CD4-positive, alpha-beta T cell treated with Interleukin-10 for 1 hour (primary cell): ENCODE results near the gene NCOA3.

Experiments used
- DNase-seq: peaks from one replicate; pipeline ENCODE4 v3.0.0-alpha.2; 2020

NCOA3 gene

GRCh38 chr20:47687095-47687987 lies 185.7 kb downstream of the NCOA3 start:
- no peak for DNase-seq

DNA sequence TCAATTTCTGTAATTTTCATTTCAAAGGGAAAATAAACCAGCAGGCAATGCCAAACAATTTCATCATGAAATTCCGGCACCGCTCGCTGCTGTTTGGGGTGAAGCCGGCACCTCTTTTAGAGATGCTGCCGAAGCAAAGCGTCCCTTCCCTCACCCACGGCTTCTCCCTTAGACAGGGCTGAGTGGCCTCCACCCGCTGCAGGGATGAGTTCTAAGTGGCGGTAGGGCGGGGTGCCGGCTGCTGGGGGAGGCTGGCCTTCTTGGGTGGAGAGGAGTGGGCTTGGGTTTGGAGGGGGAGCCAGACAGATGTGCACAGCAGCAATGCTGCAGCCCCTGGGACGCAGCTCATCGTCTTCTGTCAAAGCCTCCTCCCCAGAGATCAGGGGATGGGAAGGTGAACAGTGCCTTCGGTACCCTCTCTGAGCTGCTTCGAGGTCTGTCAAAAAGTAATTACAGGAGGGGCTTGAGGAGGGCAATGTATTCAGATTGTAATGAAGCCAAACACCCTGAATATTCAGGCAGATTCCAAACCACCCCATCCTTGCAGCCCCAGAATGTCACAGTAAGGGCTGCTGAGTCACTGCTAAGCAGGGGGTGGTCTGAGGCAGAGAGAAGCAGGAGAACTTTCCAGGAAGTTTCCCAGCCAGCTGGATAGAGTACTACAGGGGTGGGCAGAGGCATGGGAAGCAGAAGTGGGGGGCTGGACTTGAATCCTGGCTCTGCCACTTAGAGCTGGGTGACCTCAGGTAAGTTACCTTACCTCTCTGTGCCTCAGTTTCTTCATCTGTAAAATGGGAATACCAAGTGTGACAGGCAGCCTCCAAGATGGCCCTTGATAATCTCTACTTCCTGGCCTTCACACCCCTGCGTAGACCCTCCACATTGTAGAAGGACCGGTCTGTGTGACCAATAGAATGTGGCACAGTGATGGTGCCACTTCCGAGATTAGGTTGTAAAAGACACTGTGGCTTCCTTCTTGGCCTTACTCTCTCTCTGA lies 187.0 kb downstream of the NCOA3 start:
- DNase-seq, result no peak

GRCh38 chr20:47689731-47690130 lies 188.0 kb downstream of the NCOA3 start:
- DNase-seq, result no peak

DNA sequence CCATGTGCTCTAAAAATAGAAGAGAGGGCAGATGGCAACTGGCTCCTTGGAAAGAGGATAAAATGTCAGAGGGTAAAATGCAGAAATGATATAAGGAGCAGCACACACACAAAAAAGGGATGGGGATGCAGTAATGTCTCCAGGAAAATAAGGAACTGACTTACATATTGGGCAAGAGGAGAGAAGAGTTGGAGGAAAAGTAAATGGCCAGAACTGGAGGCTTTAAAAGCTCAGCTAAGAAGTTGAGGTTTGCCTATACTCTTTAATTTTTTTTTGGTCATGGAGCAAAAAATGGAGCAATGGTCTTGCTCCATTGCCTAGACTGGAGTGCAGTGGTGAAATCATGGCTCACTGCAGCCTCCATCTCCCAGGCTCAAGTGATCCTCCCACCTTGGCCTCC lies 189.9 kb downstream of the NCOA3 start:
- DNase-seq, result no peak

DNA sequence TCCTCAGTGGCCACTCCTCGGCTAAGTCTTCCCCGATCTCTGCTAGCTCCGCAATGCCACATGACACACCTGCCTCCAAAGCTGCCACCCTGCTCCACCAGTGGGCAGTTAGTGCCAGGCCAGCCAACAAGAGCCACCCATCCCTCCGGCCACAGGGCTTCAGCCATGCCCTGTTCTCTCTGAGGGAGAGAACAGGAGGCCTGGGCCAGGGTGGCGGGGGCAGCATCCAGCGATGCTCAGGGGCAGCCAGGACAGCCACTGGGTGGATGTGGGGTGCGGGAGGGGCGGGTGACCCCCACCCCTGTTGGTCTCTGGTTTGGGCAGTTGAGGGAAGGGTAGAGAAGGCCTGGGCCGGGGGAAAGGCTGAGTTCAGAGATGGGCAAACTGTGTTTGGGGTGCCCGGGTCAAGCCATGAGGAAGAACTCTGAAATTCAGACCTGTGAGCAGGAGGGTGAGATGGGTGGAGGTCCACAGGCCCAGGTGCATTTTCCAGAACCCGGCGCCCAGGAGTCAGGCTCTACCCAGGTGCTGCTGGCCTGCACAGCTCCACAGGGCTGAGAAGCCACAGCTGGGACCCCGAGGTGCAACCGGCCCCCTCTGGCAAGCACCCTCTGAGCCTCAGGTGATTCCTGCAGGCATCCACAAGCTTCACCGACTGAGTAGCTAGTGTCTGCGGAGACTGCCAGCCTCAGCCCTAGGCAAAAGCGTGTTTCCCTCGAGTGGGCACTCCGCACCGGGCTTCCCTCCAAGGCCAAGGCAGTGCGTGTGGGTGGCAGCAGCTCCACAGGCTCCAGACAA lies 192.5 kb downstream of the NCOA3 start:
- DNase-seq, result no peak

GRCh38 chr20:47696856-47697255 lies 195.2 kb downstream of the NCOA3 start:
- no peak for DNase-seq

DNA sequence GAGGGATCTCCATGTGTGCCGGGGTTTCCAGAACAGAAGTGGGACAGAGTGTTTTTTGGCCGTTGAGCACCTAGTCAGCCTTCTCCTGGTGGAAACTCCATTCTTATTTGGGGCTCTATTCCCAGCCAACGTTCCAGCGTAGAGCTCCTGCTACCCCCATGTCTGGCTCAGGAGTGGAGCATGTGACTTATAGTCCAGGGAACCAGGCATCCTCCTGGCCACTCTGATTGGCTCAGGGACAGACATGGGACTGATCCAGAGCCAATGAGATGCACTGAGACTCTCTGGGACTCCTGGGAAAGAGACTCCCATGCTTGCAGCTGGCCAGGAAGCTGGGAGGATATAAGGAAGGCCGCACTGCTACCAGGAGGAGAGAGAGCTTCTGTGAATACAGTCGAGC lies 196.5 kb downstream of the NCOA3 start:
- DNase-seq, result no peak

DNA sequence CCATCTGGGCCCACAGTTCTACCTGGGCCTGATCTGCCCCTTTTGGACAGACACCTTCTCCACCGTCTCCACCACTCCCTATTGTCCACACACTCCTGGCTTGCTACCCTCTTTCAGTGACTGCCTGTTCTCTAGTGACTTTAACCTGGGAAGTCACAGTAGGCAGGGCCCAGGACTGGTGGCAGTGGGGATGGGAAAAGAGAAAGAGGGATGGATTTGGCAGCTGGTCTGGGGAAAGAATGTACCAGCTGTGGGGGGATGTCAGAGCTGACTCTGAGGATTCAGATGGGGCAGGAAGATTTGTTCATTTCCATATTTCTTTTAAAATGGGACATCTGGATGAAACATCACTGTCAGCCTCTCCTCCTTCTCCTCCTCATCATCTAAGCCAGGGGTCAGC lies 198.1 kb downstream of the NCOA3 start:
- no peak for DNase-seq

GRCh38 chr20:47700327-47700726 lies 198.6 kb downstream of the NCOA3 start:
- DNase-seq, result no peak

- DNase-seq, result no peak
Measured at GRCh38 chr20:47701612-47702011, 199.9 kb downstream of the NCOA3 start.

- DNase-seq, result no peak
Measured at GRCh38 chr20:47703748-47704147, 202.1 kb downstream of the NCOA3 start.

GRCh38 chr20:47704746-47705496 lies 203.2 kb downstream of the NCOA3 start:
- DNase-seq, result no peak

- DNase-seq, result no peak
Measured at GRCh38 chr20:47705497-47705856, 203.8 kb downstream of the NCOA3 start.

DNA sequence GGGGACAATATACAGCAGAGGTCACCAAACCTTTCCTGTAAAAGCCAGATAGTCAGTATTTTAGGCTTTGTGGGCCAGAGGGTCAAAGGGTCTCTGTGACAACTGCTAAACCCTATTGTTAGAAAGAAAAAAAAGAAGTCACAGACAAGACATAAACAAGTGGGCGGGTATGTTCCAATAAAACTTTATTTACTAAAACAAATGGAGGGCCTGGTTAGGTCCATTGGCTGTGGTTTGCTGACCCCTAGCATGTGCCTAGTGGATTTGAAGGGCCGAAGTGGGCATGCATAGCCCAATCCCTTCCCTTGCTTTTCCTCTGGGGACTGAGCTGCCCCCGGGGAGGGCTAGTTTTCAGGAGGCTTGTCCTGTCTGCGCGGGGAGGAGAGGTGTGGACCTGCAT lies 204.7 kb downstream of the NCOA3 start:
- no peak for DNase-seq
